Mesothelial cell of epicardium (in vitro differentiated cells): ENCODE data around the gene IQGAP3. TPM values are rescaled to one million over a fixed set of nuclear protein-coding genes. Genes with fewer than 3 reads are reported as not detected.
A peak's percentile ranks its signal among the peaks of the same experiment; 100 is the strongest.

Experiments
- DNase-seq, 2 experiments: peaks; one replicate each; pipeline ENCODE4 v3.0.0; 2021; ENCODE audit warnings: low spot score in 2 of 2; ENCODE audit not compliant: unreplicated experiment in 2 of 2
- H3K27ac Mint-ChIP-seq: 2 replicates; pipeline ENCODE4 v1.8.0; 2021; ENCODE audit warnings: mixed read lengths
- H3K27me3 Mint-ChIP-seq: 2 replicates; pipeline ENCODE4 v1.8.0; 2021; ENCODE audit warnings: low read depth, mixed read lengths
- H3K36me3 Mint-ChIP-seq: 2 replicates; pipeline ENCODE4 v1.8.0; 2021; ENCODE audit warnings: mixed read lengths
- H3K4me1 Mint-ChIP-seq: 2 replicates; pipeline ENCODE4 v1.8.0; 2021; ENCODE audit warnings: mixed read lengths
- H3K4me3 Mint-ChIP-seq: 2 replicates; pipeline ENCODE4 v1.8.0; 2021; ENCODE audit warnings: mild to moderate bottlenecking, moderate library complexity, mixed read lengths
- H3K9me3 Mint-ChIP-seq: 2 replicates; pipeline ENCODE4 v1.8.0; 2021; ENCODE audit warnings: mixed read lengths
- total RNA-seq: library from RNA; stranded (reverse); gene quantifications from 3 replicates; pipeline ENCODE4 v1.2.1, GENCODE V29; 2021
- TF ChIP-seq, protein P1 (sequence below): fragments of 200-600 bp; sonication (generic); IDR thresholded peaks from one replicate; pipeline ENCODE4 v1.5.0; 2021; ENCODE audit warnings: antibody characterized with exemption; ENCODE audit not compliant: unreplicated experiment

IQGAP3 gene
- total RNA-seq, 1 donor from 2014 or later = 17.6 TPM

GRCh38 chr1:156601122-156601830 lies 28.9 kb upstream of the IQGAP3 start, which contains the start of gene GPATCH4:
Gene GPATCH4 (minus strand): TSS chr1:156601479.
- TF ChIP-seq, protein P1, sequence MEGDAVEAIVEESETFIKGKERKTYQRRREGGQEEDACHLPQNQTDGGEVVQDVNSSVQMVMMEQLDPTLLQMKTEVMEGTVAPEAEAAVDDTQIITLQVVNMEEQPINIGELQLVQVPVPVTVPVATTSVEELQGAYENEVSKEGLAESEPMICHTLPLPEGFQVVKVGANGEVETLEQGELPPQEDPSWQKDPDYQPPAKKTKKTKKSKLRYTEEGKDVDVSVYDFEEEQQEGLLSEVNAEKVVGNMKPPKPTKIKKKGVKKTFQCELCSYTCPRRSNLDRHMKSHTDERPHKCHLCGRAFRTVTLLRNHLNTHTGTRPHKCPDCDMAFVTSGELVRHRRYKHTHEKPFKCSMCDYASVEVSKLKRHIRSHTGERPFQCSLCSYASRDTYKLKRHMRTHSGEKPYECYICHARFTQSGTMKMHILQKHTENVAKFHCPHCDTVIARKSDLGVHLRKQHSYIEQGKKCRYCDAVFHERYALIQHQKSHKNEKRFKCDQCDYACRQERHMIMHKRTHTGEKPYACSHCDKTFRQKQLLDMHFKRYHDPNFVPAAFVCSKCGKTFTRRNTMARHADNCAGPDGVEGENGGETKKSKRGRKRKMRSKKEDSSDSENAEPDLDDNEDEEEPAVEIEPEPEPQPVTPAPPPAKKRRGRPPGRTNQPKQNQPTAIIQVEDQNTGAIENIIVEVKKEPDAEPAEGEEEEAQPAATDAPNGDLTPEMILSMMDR = no peak
- Mint-ChIP-seq H3K27ac (peak within 1 kb of the TSS; percentile 98), H3K27me3 (no peaks in the 10 kb centered on the region), H3K4me1 (peaks cover 23% of the 10 kb centered on the region), H3K4me3 (peak within 1 kb of the TSS; percentile 97), H3K9me3 (no peaks in the 10 kb centered on the region), H3K36me3 (peaks cover 11% of the 10 kb centered on the region)
- peak; percentile 35 to 71 for DNase-seq

GRCh38 chr1:156600733-156601121 lies 28.4 kb upstream of the IQGAP3 start:
- H3K27ac Mint-ChIP-seq = peak overlapping the region; percentile 98
- H3K4me1 Mint-ChIP-seq = peaks cover 23% of the 10 kb centered on the region

GRCh38 chr1:156599811-156600210 lies 27.4 kb upstream of the IQGAP3 start:
- TF ChIP-seq, protein P1 = peak; percentile 36
- no peaks in the 10 kb centered on the region for H3K9me3 Mint-ChIP-seq
- peaks cover 27% of the 10 kb centered on the region for H3K4me1 Mint-ChIP-seq
- no peak overlapping the region for H3K27ac Mint-ChIP-seq
- no peak for DNase-seq
- peaks cover 19% of the 10 kb centered on the region for H3K36me3 Mint-ChIP-seq
- no peaks in the 10 kb centered on the region for H3K27me3 Mint-ChIP-seq
- H3K4me3 Mint-ChIP-seq = peak overlapping the region; percentile 97

More at GRCh38 chr1:156600733-156601121, 28.4 kb upstream of the IQGAP3 start:
- no peaks in the 10 kb centered on the region for H3K9me3 Mint-ChIP-seq
- TF ChIP-seq, protein P1 = no peak
- H3K27me3 Mint-ChIP-seq = no peaks in the 10 kb centered on the region
- H3K4me3 Mint-ChIP-seq = peak overlapping the region; percentile 97
- no peak for DNase-seq
- peaks cover 12% of the 10 kb centered on the region for H3K36me3 Mint-ChIP-seq

DNA sequence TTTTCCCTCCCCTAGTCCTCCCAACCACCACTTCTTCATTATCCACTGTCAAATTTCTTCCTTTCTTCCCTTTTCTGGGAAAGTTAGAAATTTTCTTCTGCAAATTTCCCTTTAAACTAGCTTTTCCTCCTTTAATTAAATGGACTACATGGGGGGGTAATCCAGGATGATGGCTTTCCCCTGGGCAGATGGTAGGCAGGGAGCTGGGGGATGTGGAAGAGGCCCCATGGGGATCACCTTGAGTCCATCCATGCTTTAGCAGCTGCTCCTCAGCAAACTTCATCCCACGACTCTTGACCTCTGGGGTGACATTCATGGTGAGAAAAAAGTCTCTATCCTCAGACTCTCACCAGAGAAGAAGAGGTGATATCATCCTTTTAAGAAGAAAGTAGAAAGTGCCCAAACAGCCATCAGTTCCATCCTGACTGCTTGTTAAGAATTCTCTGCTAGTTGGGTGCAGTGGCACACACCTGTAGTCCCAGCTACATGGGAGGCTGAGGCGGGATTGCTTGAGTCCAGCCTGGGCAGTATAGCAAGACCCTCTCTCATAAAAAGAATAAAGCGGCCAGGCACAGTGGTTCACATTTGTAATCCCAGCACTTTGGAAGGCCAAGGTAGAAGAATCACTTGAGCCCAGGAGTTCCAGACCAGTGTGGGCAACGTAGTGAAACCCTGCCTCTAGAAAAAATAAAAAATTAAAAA lies 26.5 kb upstream of the IQGAP3 start:
- Mint-ChIP-seq H3K9me3 (no peaks in the 10 kb centered on the region), H3K4me3 (no peak overlapping the region), H3K27me3 (no peaks in the 10 kb centered on the region), H3K27ac (no peak overlapping the region), H3K36me3 (peaks cover 19% of the 10 kb centered on the region), H3K4me1 (peaks cover 30% of the 10 kb centered on the region)
- no peak for DNase-seq
- TF ChIP-seq, protein P1 = no peak

DNA sequence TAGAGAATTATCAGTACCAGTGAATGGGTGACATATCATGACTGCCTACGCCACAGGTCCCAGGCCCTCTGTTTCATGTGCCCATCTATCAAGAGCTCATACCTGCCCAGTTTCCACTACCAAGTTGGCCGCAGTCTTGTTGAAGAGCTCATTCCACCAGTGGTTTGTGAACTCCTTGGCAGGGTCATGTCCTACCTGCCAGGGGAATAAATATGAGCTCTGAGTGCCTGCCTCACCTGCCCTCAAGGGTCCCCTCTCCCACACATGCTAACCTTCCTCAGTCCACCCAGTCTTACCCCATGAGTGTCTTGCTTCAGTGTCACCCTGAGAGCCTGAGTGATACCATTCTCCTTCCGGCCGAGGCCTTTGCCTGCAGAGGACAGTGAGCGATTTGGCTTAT lies 25.8 kb upstream of the IQGAP3 start:
- H3K4me3 Mint-ChIP-seq = no peak overlapping the region
- H3K27me3 Mint-ChIP-seq = no peaks in the 10 kb centered on the region
- H3K4me1 Mint-ChIP-seq = peaks cover 30% of the 10 kb centered on the region
- no peak for DNase-seq
- peaks cover 19% of the 10 kb centered on the region for H3K36me3 Mint-ChIP-seq
- no peaks in the 10 kb centered on the region for H3K9me3 Mint-ChIP-seq
- TF ChIP-seq, protein P1 = no peak
- H3K27ac Mint-ChIP-seq = no peak overlapping the region
